Right lobe of liver (tissue), 6 donors: ENCODE results near the gene DDTL. TPM values are rescaled to one million over a fixed set of nuclear protein-coding genes. Genes with fewer than 3 reads are reported as not detected.
A peak's percentile ranks its signal among the peaks of the same experiment; 100 is the strongest.
"Not testable (repeated sequence)": the region's sequence is repeated elsewhere in the genome, so short reads cannot be mapped to it uniquely, and the experiment has no call there.

Source experiments
- ATAC-seq, 4 donors: fragments of 200-7000 bp; cut with Tn5 transposase; one replicate each; pipeline ENCODE4 v1.9.1; 2020; ENCODE audit warnings: mild to moderate bottlenecking in 4 of 4, moderate library complexity in 4 of 4
- DNase-seq, 3 donors: peaks; one replicate each; pipeline ENCODE4 v3.0.0-alpha.2; 2020
- H3K27ac ChIP-seq, 3 donors: fragments of 200-600 bp; one replicate each; pipeline ENCODE4 v1.8.0; 2022
- H3K27me3 ChIP-seq, 2 donors: fragments of 200-600 bp; one replicate each; pipeline ENCODE4 v1.8.0; 2022
- H3K36me3 ChIP-seq, 4 donors: fragments of 200-600 bp; sonication (generic) in 1 of 4; one replicate each; pipeline versions ENCODE4 v1.5.1 to v1.8.0; 2017 to 2022; ENCODE audit warnings: control low read depth in 1 of 4
- H3K4me1 ChIP-seq, 4 donors: fragments of 200-600 bp; sonication (generic) in 1 of 4; one replicate each; pipeline versions ENCODE4 v1.5.1 to v1.8.0; 2017 to 2022; ENCODE audit warnings: control low read depth in 1 of 4
- H3K4me3 ChIP-seq, 3 donors: fragments of 200-600 bp; one replicate each; pipeline ENCODE4 v1.8.0; 2022
- H3K9me3 ChIP-seq, 4 donors: fragments of 200-600 bp; sonication (generic) in 1 of 4; one replicate each; pipeline versions ENCODE4 v1.5.1 to v1.8.0; 2017 to 2022; ENCODE audit warnings: control low read depth in 1 of 4
- POLR2A ChIP-seq: fragments of 450-650 bp; IDR thresholded peaks from one replicate; pipeline ENCODE4 v1.6.1; 2017; ENCODE audit warnings: antibody characterized with exemption, mild to moderate bottlenecking
- WGBS: methylation state at CpG from one replicate; pipeline ENCODE4 v1.1.6; 2018; ENCODE audit warnings: low coverage, low lambda C conversion rate; ENCODE audit not compliant: insufficient coverage; ENCODE audit errors: missing lambda C conversion rate; 5-methylcytosine and 5-hydroxymethylcytosine counted together
- intact Hi-C, 2 donors: fragments of 100-400 bp; cut with DNase I; formaldehyde crosslinking; loops; one replicate each; pipeline versions ENCODE4 v1.11.2 to v1.14.1; 2022
- total RNA-seq, 6 experiments: library from RNA; depleted of rRNA in 2 of 6; stranded (reverse); fragments of >200 nt in 2 of 6; fragmentation: NEBNext Ultra II Directional in 3 of 6; extraction: Animal tissue kit (Norgen Biotek cat#: 25700) in 3 of 6; gene quantifications; one replicate each; pipeline versions ENCODE4 v1.1.0 to v1.2.4, GENCODE V29; 2016 to 2023
- TF ChIP-seq, protein P1 (sequence below), 4 donors: fragments of 200-600 bp in 3 of 4; fragments of 450-650 bp in 1 of 4; IDR thresholded peaks; one replicate each; pipeline versions ENCODE4 v1.5.1 to v1.8.0; 2016 to 2022; ENCODE audit warnings: antibody characterized with exemption in 4 of 4, mild to moderate bottlenecking in 2 of 4
- donor health status: DM: no; HTN: yes; CAD: no.
- donor health status: DM: no; HTN: no; CAD: no.
- donor health status: DM: no; HTN: no; CAD: no.
- donor health status: DM: no; HTN: yes; CAD: no.
- donor health status: DM: no; HTN: yes; CAD: no.

The DDTL gene
- total RNA-seq, 6 experiments from 2014 or later = 3.5 to 7.1 TPM; not detected in 4

DNA sequence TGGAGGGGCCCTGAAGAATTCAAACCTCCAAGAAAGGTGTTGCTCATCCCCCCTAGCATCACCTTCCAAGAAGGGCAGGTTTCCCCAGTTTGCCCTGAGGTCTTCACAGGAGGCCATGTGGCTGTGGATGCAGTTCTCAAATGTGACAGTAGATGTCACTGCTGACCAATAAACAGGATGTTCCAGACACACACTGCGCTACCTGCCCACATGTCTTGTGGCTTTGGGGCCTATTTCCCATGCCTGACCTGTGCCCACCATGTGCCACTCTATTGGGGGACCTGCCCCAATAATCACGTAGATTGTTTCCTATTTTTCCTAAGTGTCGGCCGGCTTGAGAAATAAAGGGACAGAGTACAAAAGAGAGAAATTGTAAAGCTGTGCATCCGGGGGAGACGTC, 17.7 kb downstream of the DDTL start:
- DNase-seq (no peak), ATAC-seq (peak in 2 of 4 donors; percentile 49 to 64)
- no peak overlapping the region for H3K4me3 ChIP-seq
- H3K9me3 ChIP-seq = no peaks in the 10 kb centered on the region
- H3K36me3 ChIP-seq = no peaks in the 10 kb centered on the region
- WGBS = no CpG with 5 or more reads among the region's 6 CpGs
- TF ChIP-seq, protein P1, sequence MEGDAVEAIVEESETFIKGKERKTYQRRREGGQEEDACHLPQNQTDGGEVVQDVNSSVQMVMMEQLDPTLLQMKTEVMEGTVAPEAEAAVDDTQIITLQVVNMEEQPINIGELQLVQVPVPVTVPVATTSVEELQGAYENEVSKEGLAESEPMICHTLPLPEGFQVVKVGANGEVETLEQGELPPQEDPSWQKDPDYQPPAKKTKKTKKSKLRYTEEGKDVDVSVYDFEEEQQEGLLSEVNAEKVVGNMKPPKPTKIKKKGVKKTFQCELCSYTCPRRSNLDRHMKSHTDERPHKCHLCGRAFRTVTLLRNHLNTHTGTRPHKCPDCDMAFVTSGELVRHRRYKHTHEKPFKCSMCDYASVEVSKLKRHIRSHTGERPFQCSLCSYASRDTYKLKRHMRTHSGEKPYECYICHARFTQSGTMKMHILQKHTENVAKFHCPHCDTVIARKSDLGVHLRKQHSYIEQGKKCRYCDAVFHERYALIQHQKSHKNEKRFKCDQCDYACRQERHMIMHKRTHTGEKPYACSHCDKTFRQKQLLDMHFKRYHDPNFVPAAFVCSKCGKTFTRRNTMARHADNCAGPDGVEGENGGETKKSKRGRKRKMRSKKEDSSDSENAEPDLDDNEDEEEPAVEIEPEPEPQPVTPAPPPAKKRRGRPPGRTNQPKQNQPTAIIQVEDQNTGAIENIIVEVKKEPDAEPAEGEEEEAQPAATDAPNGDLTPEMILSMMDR (IDR thresholded peaks at IDR 0.05) = peak in 2 of 4 donors; percentile 49 to 63
- no peak for TF ChIP-seq POLR2A
- H3K4me1 ChIP-seq = no peaks in the 10 kb centered on the region
- H3K27me3 ChIP-seq = no peaks in the 10 kb centered on the region
- intact Hi-C loops = no loop called here
- no peak overlapping the region for H3K27ac ChIP-seq

DNA sequence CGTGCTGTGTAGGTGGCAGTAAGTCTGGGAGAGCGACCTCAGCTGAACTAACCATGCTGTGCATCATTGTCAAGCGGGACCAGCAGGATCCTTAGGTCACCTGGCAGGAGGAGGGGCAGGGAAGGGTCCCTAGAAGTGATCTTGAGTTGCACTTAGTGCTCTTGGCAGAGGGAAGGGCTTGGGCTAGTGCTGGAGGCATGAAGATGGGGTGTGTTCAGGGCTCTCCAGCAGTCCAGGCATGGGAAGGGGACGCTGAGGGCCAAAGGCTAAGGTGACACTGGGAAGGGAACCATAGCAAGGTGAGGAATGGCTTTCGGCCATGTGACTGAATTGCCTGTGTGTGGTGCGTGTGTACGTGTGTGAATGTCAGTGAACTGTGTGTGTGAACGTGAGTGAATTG, 19.4 kb downstream of the DDTL start:
- not testable (repeated sequence) for DNase-seq

DNA sequence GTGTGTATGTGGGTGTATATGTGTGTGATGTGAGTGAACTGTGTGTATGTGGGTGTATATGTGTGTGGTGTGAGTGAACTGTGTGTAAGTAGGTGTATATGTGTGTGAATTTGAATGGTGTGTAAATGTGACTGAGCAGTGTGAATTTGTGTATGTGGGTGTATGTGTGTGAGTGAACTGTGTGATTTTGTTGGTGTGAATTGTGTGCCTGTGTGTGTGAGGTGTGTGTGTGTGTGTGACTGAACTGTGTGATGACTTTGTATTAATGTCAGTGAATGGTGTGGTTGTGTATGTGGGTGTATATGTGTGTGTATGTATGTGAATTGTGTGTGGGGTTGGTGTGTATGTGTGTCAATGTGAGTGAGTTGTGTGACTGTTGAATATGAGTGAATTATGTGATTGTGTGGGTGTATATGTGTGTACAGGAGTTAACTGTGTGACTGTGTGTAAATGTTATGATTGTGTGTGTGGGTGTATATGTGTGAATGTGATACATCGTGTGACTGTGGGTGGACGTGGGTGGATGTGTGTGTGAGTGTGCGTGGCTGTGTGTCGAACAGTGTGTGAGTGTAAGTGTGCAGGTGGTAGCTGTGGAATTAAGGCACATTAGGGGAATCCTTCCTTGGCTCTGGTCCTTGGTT, 20.0 kb downstream of the DDTL start:
- H3K36me3 ChIP-seq, H3K9me3 ChIP-seq, intact Hi-C loops, H3K27ac ChIP-seq, ATAC-seq, DNase-seq, H3K4me1 ChIP-seq, H3K4me3 ChIP-seq, H3K27me3 ChIP-seq: not testable (repeated sequence)
- no CpG with 5 or more reads among the region's 4 CpGs for WGBS

More for the DNA sequence above, 19.4 kb downstream of the DDTL start:
- H3K4me1 ChIP-seq, H3K36me3 ChIP-seq, H3K4me3 ChIP-seq, ATAC-seq, intact Hi-C loops, H3K27ac ChIP-seq, H3K9me3 ChIP-seq, H3K27me3 ChIP-seq: not testable (repeated sequence)
- WGBS = no CpG with 5 or more reads among the region's 8 CpGs

DNA sequence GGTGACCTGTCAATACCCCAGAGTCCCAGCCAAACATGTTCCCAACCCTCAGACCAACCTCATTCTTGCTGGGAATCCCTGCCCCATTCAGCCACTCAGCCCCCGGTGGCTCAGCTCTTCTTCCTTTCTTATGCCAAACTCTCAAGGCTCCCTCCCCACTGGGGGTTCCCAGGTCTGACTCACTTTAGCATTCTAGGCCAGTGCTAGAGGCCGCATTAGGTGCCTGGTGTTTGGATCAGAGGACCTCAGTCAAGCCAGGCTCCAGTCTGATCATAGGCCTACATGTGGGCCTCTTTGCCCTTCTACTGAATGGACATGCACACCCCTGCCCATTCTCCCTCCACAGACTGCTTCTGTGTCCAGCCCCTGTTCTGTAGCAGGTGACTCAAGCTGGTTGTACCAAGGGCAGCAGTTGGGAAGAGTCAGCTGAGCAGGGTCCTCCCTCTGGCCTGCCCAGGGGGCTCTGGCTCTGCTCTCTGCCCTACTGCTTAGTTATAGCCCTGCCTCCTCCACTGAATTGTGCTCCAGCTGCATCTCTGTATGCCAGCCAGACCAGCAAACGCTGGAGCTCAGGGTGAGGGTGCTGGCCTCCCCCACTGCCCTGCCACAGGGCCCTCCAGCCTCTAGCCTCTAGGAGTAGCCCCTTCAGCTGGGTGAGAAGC, 23.0 kb downstream of the DDTL start:
- H3K4me1 ChIP-seq, H3K27ac ChIP-seq, DNase-seq, H3K36me3 ChIP-seq, intact Hi-C loops, H3K4me3 ChIP-seq, H3K9me3 ChIP-seq, H3K27me3 ChIP-seq: not testable (repeated sequence)
- peak in 2 of 4 donors; percentile 21 to 34 for ATAC-seq
- WGBS = no CpG with 5 or more reads among the region's 3 CpGs

DNA sequence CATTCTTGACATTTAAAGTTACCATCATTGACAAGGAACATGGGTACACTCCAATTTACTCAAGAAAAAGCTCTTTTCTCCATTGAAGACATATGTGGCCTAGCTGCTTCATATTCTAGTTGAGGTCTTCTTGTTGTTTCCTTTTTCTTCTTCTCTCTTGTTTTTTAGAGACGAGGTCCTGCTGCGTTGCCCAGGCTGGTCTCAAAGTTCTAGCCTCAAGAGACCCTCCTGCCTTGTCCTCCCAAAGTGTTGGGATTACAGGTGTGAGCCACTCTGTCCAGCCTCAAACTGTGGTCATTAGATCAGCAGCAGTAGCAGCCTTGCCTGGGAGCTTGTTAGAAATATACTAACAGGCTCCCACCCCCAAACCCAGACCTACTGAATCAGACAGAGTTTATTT, 26.4 kb downstream of the DDTL start:
- H3K4me3 ChIP-seq, H3K9me3 ChIP-seq, intact Hi-C loops, ATAC-seq, H3K4me1 ChIP-seq, DNase-seq, H3K27me3 ChIP-seq, H3K27ac ChIP-seq, H3K36me3 ChIP-seq: not testable (repeated sequence)
- 54% methylated on average over 2 of the region's 2 CpGs for WGBS

DNA sequence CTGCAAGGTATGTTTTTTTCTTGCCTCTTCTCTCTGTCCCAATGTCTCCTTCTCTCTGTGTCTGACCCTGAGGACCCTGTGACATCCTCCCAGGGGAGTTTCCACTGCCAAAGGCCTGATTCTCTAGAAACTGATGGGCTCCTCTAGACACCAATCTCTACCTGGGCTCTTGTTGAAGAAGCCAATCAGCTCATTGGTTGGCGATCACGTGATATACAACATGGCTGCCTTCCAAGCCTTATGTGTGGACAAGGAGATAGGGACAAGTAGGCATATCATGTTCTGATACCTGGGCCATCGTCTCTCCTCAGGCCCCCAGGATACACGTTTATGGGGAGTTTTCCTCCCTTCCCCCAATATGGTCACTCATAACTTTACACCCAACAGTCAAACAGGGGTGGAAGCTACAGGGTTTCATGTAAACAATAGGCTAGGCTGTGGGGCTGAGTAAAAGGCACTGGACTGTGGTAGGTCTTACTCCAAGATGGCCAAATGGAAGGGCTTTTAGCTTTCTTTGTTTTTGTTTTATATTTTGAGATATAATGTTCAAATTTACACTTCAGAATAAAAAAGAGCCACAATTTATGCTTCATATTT, 27.0 kb downstream of the DDTL start:
- H3K4me1 ChIP-seq, H3K4me3 ChIP-seq, H3K36me3 ChIP-seq, H3K9me3 ChIP-seq, intact Hi-C loops, DNase-seq, H3K27ac ChIP-seq, H3K27me3 ChIP-seq, ATAC-seq: not testable (repeated sequence)
- WGBS = 13% methylated on average over 2 of the region's 4 CpGs

DNA sequence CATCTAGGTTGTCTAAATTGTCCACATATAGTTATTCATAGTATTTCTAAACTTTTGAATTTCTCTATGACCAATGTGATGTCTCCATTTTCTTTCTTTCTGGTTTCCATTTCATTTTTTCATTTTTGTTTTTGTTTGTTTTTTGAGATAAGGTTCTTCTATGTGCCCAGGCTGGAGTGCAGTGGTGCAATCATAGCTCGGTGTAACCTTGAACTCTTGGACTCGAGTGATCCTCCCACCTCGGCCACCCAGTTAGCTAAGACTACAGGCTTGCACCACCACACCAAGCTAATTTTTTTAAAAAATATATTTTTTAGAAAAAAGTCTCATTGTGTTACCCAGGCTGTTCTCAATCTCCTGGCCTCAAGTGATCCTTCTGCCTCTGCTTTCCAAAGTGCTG, 30.4 kb downstream of the DDTL start:
- Histone ChIP-seq H3K27ac (no peak overlapping the region), H3K4me1 (no peaks in the 10 kb centered on the region), H3K27me3 (no peaks in the 10 kb centered on the region), H3K4me3 (no peak overlapping the region), H3K9me3 (no peaks in the 10 kb centered on the region), H3K36me3 (no peaks in the 10 kb centered on the region)
- 52% methylated on average over 3 of the region's 3 CpGs for WGBS
- no peak for DNase-seq
- ATAC-seq = peak in 3 of 4 donors; percentile 42 to 94 (median 59)
- TF ChIP-seq, protein P1 (IDR thresholded peaks at IDR 0.05) = no peak
- no peak for TF ChIP-seq POLR2A
- intact Hi-C loops = no loop called here

DNA sequence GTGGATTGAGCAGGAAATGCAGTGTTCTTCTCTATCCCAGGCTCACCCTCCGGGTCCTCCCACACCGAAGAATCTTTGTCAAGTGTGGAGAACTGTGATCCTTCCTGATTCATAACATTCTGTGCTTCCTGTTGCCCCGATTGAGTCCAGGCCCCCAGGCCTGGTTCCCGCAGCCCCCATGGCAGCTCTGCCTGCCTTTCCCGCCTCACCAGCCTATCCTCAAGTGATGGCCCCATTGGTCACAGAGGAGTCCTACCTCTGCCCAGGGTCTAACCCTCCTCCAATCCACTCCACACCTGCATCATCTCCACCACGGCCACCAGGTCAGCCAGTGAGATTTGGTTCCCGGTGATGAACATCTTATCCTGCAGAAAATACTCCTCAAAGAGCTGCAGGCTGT, 33.1 kb downstream of the DDTL start:
- H3K36me3 ChIP-seq, H3K27ac ChIP-seq, H3K4me3 ChIP-seq, H3K27me3 ChIP-seq, H3K9me3 ChIP-seq, DNase-seq, H3K4me1 ChIP-seq, intact Hi-C loops: not testable (repeated sequence)
- 82% methylated on average over 5 of the region's 7 CpGs for WGBS
- ATAC-seq = peak in 1 of 4 donors; percentile 26
